Choroid plexus epithelial cell (primary cell): ENCODE results near the gene RBM28.

Experiments used
- DNase-seq: peaks from one replicate; pipeline ENCODE4 v3.0.0-alpha.2; 2010; ENCODE audit warnings: low read depth
- H3K4me3 ChIP-seq: 2 replicates; pipeline ENCODE4 v1.5.1; 2011; ENCODE audit warnings: low read depth, mild to moderate bottlenecking, control low read depth, low read length, moderate library complexity
- TF ChIP-seq, protein P1 (sequence below): conservative IDR thresholded peaks from 2 replicates; pipeline ENCODE4 v1.5.1; 2011; ENCODE audit warnings: low read depth, mild to moderate bottlenecking, control low read depth, inconsistent platforms, low read length, moderate library complexity

Gene RBM28

GRCh38 chr7:128370491-128370890 lies 26.8 kb upstream of the RBM28 start:
- H3K4me3 ChIP-seq, result no peak overlapping the region
- no peak for DNase-seq
- TF ChIP-seq, protein P1, sequence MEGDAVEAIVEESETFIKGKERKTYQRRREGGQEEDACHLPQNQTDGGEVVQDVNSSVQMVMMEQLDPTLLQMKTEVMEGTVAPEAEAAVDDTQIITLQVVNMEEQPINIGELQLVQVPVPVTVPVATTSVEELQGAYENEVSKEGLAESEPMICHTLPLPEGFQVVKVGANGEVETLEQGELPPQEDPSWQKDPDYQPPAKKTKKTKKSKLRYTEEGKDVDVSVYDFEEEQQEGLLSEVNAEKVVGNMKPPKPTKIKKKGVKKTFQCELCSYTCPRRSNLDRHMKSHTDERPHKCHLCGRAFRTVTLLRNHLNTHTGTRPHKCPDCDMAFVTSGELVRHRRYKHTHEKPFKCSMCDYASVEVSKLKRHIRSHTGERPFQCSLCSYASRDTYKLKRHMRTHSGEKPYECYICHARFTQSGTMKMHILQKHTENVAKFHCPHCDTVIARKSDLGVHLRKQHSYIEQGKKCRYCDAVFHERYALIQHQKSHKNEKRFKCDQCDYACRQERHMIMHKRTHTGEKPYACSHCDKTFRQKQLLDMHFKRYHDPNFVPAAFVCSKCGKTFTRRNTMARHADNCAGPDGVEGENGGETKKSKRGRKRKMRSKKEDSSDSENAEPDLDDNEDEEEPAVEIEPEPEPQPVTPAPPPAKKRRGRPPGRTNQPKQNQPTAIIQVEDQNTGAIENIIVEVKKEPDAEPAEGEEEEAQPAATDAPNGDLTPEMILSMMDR, result no peak

- no peak overlapping the region for H3K4me3 ChIP-seq
- DNase-seq, result no peak
- TF ChIP-seq, protein P1, result no peak
Measured at GRCh38 chr7:128366986-128367385, 23.3 kb upstream of the RBM28 start.

- no peak for DNase-seq
- TF ChIP-seq, protein P1, result no peak
- H3K4me3 ChIP-seq, result no peak overlapping the region
Measured at GRCh38 chr7:128366300-128366699, 22.6 kb upstream of the RBM28 start.

GRCh38 chr7:128365432-128365831 lies 21.7 kb upstream of the RBM28 start:
- no peak overlapping the region for H3K4me3 ChIP-seq
- TF ChIP-seq, protein P1, result no peak
- no peak for DNase-seq

GRCh38 chr7:128364166-128364870 lies 20.6 kb upstream of the RBM28 start:
- no peak for DNase-seq
- TF ChIP-seq, protein P1, result no peak
- no peak overlapping the region for H3K4me3 ChIP-seq

- DNase-seq, result no peak
- H3K4me3 ChIP-seq, result no peak overlapping the region
- TF ChIP-seq, protein P1, result no peak
Measured at GRCh38 chr7:128363261-128363721, 19.6 kb upstream of the RBM28 start.

GRCh38 chr7:128362670-128363069 lies 19.0 kb upstream of the RBM28 start:
- TF ChIP-seq, protein P1, result no peak
- no peak for DNase-seq
- no peak overlapping the region for H3K4me3 ChIP-seq
